Duodenal mucosa (tissue), 2 donors: ENCODE results near the gene TEX26.

Experiments
- H3K27ac ChIP-seq: one replicate; pipeline ENCODE4 v1.7.0; 2013; ENCODE audit warnings: low read depth, low read length
- H3K27me3 ChIP-seq, 2 donors: one replicate each; pipeline ENCODE4 v1.7.0; 2013; ENCODE audit warnings: low read length in 2 of 2, control low read depth in 1 of 2; ENCODE audit not compliant: insufficient read depth in 2 of 2, control insufficient read depth in 1 of 2
- H3K36me3 ChIP-seq, 2 donors: one replicate each; pipeline ENCODE4 v1.7.0; 2013; ENCODE audit warnings: low read length in 2 of 2, control low read depth in 1 of 2; ENCODE audit not compliant: insufficient read depth in 2 of 2, control insufficient read depth in 1 of 2
- H3K4me1 ChIP-seq, 2 donors: one replicate each; pipeline ENCODE4 v1.7.0; 2013; ENCODE audit warnings: low read length in 2 of 2, control low read depth in 1 of 2; ENCODE audit not compliant: insufficient read depth in 2 of 2, control insufficient read depth in 1 of 2
- H3K4me3 ChIP-seq, 2 donors: one replicate each; pipeline ENCODE4 v1.7.0; 2013; ENCODE audit warnings: low read length in 2 of 2, low read depth in 1 of 2
- H3K9ac ChIP-seq, 2 donors: one replicate each; pipeline ENCODE4 v1.7.0; 2013; ENCODE audit warnings: low read length in 2 of 2, low read depth in 1 of 2
- H3K9me3 ChIP-seq, 2 donors: one replicate each; pipeline ENCODE4 v1.7.0; 2013; ENCODE audit warnings: low read length in 2 of 2, control low read depth in 1 of 2; ENCODE audit not compliant: control insufficient read depth in 1 of 2

TEX26 gene

GRCh38 chr13:31022288-31022895 lies 89.9 kb downstream of the TEX26 start:
- peaks cover 3 to 8% of the 10 kb centered on the region in 2 donors for H3K27me3 ChIP-seq
- H3K4me1 ChIP-seq: no peaks in the 10 kb centered on the region
- no peaks in the 10 kb centered on the region for H3K9me3 ChIP-seq
- no peaks in the 10 kb centered on the region for H3K36me3 ChIP-seq
- H3K9ac ChIP-seq: no peak overlapping the region
- H3K27ac ChIP-seq: no peak overlapping the region
- H3K4me3 ChIP-seq: no peak overlapping the region

- no peak overlapping the region for H3K9ac ChIP-seq
- no peaks in the 10 kb centered on the region for H3K36me3 ChIP-seq
- H3K27me3 ChIP-seq: peaks cover 3 to 8% of the 10 kb centered on the region in 2 donors
- no peak overlapping the region for H3K4me3 ChIP-seq
- H3K27ac ChIP-seq: no peak overlapping the region
- H3K4me1 ChIP-seq: no peaks in the 10 kb centered on the region
- H3K9me3 ChIP-seq: no peaks in the 10 kb centered on the region
These were observed 90.6 kb downstream of the TEX26 start for GRCh38 chr13:31022928-31023530.
